Activated CD8-positive, alpha-beta T cell treated with anti-CD3 and anti-CD28 coated beads for 36 hours (primary cell): ENCODE measurements around the gene HSPA1L. TPM values are rescaled to one million over a fixed set of nuclear protein-coding genes. Genes with fewer than 3 reads are reported as not detected.
"Not testable (repeated sequence)": the region's sequence is repeated elsewhere in the genome, so short reads cannot be mapped to it uniquely, and the experiment has no call there.

ENCODE experiments used
- ATAC-seq: fragments of 200-7000 bp; cut with Tn5 transposase; one replicate; pipeline ENCODE4 v1.10.0; 2021; ENCODE audit warnings: mild to moderate bottlenecking, moderate library complexity
- CTCF ChIA-PET: fragments of 350-600 bp; sonication (Branson Sonifier 250); formaldehyde crosslinking; loops from one replicate; lab custom pipeline; 2021; ENCODE audit warnings: antibody characterized with exemption; lab: Charles Lee
- POLR2A ChIA-PET: fragments of 350-600 bp; sonication (Branson Sonifier 250); formaldehyde crosslinking; loops from one replicate; lab custom pipeline; 2021; ENCODE audit warnings: antibody characterized with exemption; lab: Charles Lee
- DNase-seq: peaks from one replicate; pipeline ENCODE4 v3.0.0-alpha.2; 2020
- H3K27ac Mint-ChIP-seq: one replicate; pipeline ENCODE4 v1.8.0; 2021; ENCODE audit warnings: mild to moderate bottlenecking, mixed read lengths
- H3K27me3 Mint-ChIP-seq: one replicate; pipeline ENCODE4 v1.8.0; 2021; ENCODE audit warnings: mixed read lengths
- H3K36me3 Mint-ChIP-seq: one replicate; pipeline ENCODE4 v1.8.0; 2021; ENCODE audit warnings: low read depth, mixed read lengths
- H3K4me1 Mint-ChIP-seq: one replicate; pipeline ENCODE4 v1.8.0; 2021; ENCODE audit warnings: low read depth, mixed read lengths
- H3K4me3 Mint-ChIP-seq: one replicate; pipeline ENCODE4 v1.8.0; 2021; ENCODE audit warnings: mild to moderate bottlenecking, moderate library complexity, mixed read lengths
- H3K9me3 Mint-ChIP-seq: one replicate; pipeline ENCODE4 v1.8.0; 2021; ENCODE audit warnings: mixed read lengths
- intact Hi-C: fragments of 100-400 bp; cut with micrococcal nuclease; formaldehyde crosslinking; loops from one replicate; pipeline ENCODE4 v1.10.0; 2022
- total RNA-seq, 2 experiments: library from RNA; stranded (reverse); gene quantifications; one replicate each; pipeline ENCODE4 v1.2.3, GENCODE V29; 2021
- TF ChIP-seq, protein P1 (sequence below): fragments of 200-600 bp; IDR thresholded peaks from one replicate; pipeline ENCODE4 v1.8.0; 2022; ENCODE audit warnings: antibody characterized with exemption, mild to moderate bottlenecking

Gene HSPA1L
- total RNA-seq, 2 experiments from 2014 or later: 1.7 to 2.0 TPM

DNA sequence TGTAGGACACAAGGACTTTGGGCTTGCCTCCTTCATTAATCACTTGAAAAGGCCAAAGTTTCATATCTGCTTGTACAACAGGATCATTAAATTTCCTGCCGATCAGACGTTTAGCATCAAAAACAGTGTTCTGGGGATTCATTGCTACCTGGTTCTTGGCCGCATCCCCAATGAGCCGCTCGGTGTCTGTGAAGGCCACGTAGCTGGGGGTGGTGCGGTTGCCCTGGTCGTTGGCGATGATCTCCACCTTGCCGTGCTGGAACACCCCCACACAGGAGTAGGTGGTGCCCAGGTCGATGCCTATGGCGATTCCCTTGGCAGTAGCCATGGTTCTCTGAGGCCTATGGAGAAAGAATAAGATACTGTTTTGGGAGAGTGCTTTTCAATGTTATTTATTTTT, 3.4 kb downstream of the HSPA1L start:
- H3K4me1 Mint-ChIP-seq: peaks cover 24% of the 10 kb centered on the region
- intact Hi-C loops: no loop called here
- no peak overlapping the region for H3K27ac Mint-ChIP-seq
- CTCF ChIA-PET: interaction anchor here (0.7 to 2.1 kb wide), 5 partner anchors 16 to 82 kb away, joined by 3 to 9 read pairs (median 6); partner anchors contain the start of gene VARS1
- H3K9me3 Mint-ChIP-seq: no peaks in the 10 kb centered on the region
- no peaks in the 10 kb centered on the region for H3K36me3 Mint-ChIP-seq
- no peaks in the 10 kb centered on the region for H3K27me3 Mint-ChIP-seq
- H3K4me3 Mint-ChIP-seq: no peak overlapping the region
- no peak for DNase-seq
- TF ChIP-seq, protein P1, sequence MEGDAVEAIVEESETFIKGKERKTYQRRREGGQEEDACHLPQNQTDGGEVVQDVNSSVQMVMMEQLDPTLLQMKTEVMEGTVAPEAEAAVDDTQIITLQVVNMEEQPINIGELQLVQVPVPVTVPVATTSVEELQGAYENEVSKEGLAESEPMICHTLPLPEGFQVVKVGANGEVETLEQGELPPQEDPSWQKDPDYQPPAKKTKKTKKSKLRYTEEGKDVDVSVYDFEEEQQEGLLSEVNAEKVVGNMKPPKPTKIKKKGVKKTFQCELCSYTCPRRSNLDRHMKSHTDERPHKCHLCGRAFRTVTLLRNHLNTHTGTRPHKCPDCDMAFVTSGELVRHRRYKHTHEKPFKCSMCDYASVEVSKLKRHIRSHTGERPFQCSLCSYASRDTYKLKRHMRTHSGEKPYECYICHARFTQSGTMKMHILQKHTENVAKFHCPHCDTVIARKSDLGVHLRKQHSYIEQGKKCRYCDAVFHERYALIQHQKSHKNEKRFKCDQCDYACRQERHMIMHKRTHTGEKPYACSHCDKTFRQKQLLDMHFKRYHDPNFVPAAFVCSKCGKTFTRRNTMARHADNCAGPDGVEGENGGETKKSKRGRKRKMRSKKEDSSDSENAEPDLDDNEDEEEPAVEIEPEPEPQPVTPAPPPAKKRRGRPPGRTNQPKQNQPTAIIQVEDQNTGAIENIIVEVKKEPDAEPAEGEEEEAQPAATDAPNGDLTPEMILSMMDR: no peak
- POLR2A ChIA-PET: interaction anchor here (0.5 to 1.7 kb wide), 8 partner anchors 10 to 159 kb away, joined by 3 to 5 read pairs (median 3); partner anchors contain the start of gene BAG6
- ATAC-seq: no peak

DNA sequence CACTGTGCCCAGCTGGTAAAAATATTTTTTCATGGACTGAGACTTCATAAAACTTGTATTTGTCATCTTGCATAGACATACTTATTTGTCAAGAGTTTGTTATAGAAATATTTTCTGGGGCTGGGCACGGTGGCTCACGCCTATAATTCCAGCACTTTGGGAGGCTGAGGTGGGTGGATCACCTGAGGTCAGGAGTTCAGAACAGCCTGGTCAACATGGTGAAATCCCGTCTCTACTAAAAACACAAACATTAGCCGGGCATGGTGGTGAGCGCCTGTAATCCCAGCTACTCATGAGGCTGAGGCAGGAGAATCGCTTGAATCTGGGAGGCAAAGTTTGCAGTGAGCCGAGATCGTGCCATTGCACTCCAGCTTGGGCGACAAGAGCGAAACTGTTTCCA, 6.5 kb downstream of the HSPA1L start:
- CTCF ChIA-PET: interaction anchor here (0.9 to 2.6 kb wide), 4 partner anchors 12 to 79 kb away, joined by 3 to 11 read pairs (median 4); no protein-coding TSS in a partner anchor
- peaks cover 28% of the 10 kb centered on the region for H3K4me1 Mint-ChIP-seq
- H3K27me3 Mint-ChIP-seq, H3K4me3 Mint-ChIP-seq, H3K36me3 Mint-ChIP-seq, intact Hi-C loops, ATAC-seq, DNase-seq, H3K9me3 Mint-ChIP-seq: not testable (repeated sequence)
- H3K27ac Mint-ChIP-seq: peak overlapping the region; percentile 20
- POLR2A ChIA-PET: interaction anchor here (0.6 to 0.9 kb wide), 3 partner anchors 13 to 909 kb away, joined by 3 to 4 read pairs (median 3); no protein-coding TSS in a partner anchor

DNA sequence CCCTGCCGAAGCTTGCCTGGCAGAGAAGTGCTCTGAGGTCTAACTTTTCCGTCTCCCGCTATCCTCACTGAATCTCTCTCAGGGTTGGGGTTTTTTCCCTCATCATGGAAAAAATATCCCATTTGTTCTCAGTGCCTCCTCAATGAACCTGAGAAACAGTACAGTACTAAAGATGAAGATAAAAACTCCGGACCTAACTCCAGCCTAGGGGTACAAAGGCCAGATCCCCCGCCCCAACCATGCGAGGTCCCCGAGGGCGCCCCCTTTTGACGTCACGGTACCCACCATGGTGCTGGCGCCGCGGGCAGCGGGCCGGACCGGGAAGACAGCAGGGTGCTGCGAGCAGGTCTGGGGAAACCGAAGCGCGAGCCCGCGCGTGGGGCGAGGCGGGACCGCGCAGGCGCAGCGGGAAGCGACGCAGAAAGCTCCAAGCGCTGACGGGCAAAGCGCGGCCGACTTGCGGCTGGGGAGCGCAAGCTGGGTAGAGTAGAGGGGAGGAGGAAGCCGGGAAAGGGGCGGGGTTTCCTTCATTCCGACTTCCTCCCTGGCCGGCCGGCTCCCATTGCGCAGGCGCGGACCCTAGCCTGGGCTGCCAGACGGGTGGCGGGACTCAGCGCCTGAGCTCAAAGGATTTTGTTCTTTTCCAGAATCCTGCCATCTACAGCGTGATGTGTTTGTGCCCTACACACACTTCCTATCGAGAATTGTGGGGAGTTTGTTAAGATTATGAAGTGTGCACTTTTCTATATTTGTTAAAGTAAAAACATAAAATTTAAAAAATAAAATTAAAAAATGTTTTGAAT, 8.4 kb downstream of the HSPA1L start, which contains the start of gene LSM2:
Gene LSM2, minus strand, starts transcription at position 497 of the 803 bp plus-strand sequence. Its CDS starts 209 bp downstream, at position 288.
- Mint-ChIP-seq H3K36me3 (peaks cover 15% of the 10 kb centered on the region), H3K4me3 (peak within 1 kb of the TSS; percentile 98)
- POLR2A ChIA-PET: interaction anchor here (0.6 to 2.1 kb wide), 20 partner anchors 9 to 1165 kb away, joined by 3 to 16 read pairs (median 3); partner anchors contain the start of genes DDX39B, HSPA1A, HSPA1B and HSPA1L

DNA sequence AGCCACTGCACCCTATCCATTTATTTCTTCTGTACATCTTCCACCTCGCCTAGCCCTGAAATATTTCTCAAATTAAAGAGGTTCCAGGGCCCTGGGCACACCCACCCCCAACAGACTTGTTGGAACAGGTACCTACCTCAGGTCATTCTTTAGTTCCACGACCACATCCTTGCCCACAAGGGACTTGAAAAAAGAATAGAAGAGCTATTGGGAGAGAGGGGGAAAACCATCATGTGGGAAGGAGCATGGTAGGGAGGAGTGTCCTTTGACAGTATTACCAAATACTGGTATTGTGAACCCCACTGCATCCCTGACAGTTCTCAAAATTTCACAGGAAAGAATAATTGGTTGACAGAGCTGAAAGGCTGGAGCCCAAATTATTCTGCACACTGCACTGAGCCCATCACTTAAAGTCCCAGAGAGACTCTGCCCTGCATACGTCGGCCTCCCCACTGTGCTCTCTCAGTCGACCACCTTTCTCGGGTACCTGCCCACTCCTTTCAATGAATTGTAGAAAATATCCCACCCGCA, 9.1 kb downstream of the HSPA1L start:
- Mint-ChIP-seq H3K27me3 (no peaks in the 10 kb centered on the region), H3K4me3 (peak overlapping the region; percentile 98), H3K36me3 (peaks cover 20% of the 10 kb centered on the region), H3K27ac (peak overlapping the region; percentile 97), H3K4me1 (peaks cover 21% of the 10 kb centered on the region), H3K9me3 (no peaks in the 10 kb centered on the region)
- ATAC-seq (peak; percentile 37), DNase-seq (no peak)
- POLR2A ChIA-PET: interaction anchor here (0.7 to 2.1 kb wide), 14 partner anchors 9 to 190 kb away, joined by 3 to 16 read pairs (median 3); partner anchors contain the start of genes HSPA1A, HSPA1B, HSPA1L and MSH5
- TF ChIP-seq, protein P1: no peak
- intact Hi-C loops: no loop called here
- CTCF ChIA-PET: interaction anchor here (0.6 to 3.1 kb wide), 12 partner anchors 9 to 103 kb away, joined by 3 to 28 read pairs (median 7); partner anchors contain the start of genes ABHD16A, DDAH2, LY6G6D and VARS1

More for the DNA sequence above, 8.4 kb downstream of the HSPA1L start, which contains the start of gene LSM2:
- Mint-ChIP-seq H3K27ac (peak within 1 kb of the TSS; percentile 97), H3K27me3 (no peaks in the 10 kb centered on the region), H3K4me1 (peaks cover 19% of the 10 kb centered on the region), H3K9me3 (no peaks in the 10 kb centered on the region)
- CTCF ChIA-PET: interaction anchor here (0.7 to 3.1 kb wide), 18 partner anchors 9 to 125 kb away, joined by 3 to 28 read pairs (median 4); partner anchors contain the start of genes ABHD16A, DDAH2, HSPA1A and HSPA1L
- ATAC-seq (peak; percentile 98), DNase-seq (peak; percentile 98)
- intact Hi-C loops: no loop called here
- TF ChIP-seq, protein P1: no peak

DNA sequence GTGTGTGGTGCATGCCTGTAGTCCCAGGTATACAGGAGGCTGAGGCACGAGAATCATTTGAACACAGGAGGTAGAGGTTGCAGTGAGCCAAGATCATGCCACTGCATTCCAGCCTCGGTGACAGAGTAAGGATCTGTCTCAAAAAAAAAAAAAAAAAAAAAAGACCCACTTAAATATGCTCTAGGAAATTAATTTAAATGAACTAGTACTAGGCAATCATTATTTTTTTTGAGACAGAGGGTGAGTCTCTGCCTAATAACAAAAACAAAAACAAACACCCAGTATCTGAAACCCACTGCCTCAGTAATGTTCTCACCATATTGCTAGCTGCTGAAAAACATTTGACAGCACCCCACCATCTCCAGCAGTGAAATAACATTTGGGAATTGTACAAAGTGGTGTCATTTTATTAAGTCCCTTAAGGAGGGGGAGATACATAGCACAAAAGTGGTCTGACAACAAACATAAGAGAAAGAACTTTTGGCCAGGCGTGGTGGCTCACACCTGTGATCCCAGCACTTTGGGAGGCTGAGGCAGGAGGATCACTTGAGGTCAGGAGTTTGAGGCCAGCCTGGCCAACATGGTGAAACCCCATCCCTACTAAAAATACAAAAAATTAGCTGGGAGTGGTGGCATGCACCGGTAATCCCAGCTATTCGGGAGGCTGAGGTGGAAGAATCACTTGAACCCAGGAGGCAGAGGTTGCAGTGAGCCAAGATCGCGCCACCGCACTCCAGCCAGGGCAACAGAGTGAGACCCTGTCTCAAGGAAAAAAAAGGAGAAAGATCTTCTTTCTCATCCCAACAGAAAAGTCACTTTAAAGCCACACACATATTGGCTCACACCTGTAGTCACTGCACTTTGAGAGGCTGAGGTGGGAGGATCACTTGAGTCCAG, 13.8 kb downstream of the HSPA1L start:
- H3K4me3 Mint-ChIP-seq, H3K27me3 Mint-ChIP-seq, intact Hi-C loops, H3K27ac Mint-ChIP-seq, H3K9me3 Mint-ChIP-seq, DNase-seq, ATAC-seq: not testable (repeated sequence)
- ChIA-PET CTCF (interaction anchor here (3.0 kb wide), 1 partner anchor 10 kb away, joined by 11 read pairs; no protein-coding TSS in a partner anchor), POLR2A (interaction anchor here (0.6 kb wide), 1 partner anchor 139 kb away, joined by 4 read pairs; no protein-coding TSS in a partner anchor)
- Mint-ChIP-seq H3K36me3 (peaks cover 32% of the 10 kb centered on the region), H3K4me1 (peaks cover 33% of the 10 kb centered on the region)
